GM19351 (cell line): Measurements from ENCODE around the gene ZNF618.
"Not testable (repeated sequence)": the region's sequence is repeated elsewhere in the genome, so short reads cannot be mapped to it uniquely, and the experiment has no call there.

Experiments
- ATAC-seq: cut with Tn5 transposase; IDR thresholded peaks from one replicate; pipeline ENCODE4 v1.9.1; 2021; ENCODE audit warnings: mild to moderate bottlenecking, moderate library complexity; ENCODE audit not compliant: unreplicated experiment

ZNF618 gene

DNA sequence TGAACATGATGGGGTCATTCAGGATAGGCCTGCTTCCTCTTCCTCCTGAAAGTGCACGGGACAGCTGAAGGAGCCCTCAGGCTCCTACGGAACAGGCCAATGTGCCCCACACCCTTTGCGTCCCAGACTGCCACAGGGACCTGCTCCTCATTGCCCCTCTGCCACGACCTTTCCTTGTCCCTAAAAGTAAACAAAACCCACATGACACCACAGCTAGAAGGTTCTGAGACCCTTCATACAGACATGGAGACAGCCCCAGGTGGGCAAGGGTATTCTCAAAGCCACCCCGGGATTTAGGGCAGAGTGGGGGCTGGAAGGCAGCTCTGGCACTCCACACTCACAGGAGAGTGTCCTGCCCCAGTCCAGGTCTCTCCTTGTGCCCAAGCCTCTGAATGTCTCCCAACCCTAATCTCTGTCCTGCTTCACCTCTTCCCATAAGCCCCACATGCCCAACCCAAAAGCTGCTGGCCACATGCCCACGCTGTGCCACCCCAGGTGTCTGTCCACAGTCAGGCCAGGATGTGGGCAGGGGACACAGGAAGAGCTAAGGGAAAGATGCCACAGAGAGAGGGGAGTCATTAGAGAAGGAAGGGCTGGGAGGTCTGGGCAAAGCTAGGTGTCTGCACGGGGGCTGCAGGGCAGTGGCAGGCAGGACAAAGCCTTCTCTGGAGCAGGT lies 201.2 kb downstream of the ZNF618 start:
- ATAC-seq: no peak

DNA sequence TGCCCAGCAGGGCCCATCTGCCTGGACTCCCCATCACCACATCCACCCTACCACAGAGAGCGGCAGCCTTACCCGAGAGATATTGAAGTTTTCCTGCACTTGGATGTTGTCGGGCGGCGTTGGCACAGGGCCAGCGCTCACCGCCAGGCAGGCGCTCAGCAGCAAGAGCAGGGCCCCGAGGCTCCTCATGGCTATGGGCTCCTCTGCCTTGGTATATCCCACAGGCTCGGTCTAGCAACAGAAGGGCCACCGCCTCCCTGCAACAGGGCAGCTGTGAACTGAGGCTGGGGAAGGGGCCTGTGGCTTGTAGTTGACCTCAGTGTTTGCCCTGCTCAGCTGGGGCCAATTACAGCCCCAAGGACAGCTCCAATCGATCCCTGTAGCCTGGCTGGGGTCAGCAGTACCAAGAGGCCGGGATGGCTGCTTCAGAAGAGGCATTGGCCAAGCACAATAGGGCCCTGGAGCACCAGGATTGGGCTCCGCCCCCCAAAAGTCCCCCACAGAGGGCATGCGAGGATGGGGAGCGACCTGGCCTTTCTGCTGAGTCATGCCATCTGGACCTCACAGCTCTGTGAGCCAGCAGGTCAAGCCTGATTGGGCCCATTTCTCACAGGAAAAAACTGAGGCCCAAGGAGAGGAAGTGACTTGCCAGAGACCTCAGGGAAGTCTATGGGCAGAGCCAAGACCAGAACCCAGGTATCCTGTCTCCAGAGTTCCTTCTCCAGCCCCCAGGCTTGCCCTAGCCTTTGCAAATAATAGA lies 202.1 kb downstream of the ZNF618 start, which contains the start of gene AMBP:
AMBP (minus strand) TSS at position 280 of the 760 bp plus-strand sequence; CDS start at position 189, 91 bp downstream.
- no peak for ATAC-seq

DNA sequence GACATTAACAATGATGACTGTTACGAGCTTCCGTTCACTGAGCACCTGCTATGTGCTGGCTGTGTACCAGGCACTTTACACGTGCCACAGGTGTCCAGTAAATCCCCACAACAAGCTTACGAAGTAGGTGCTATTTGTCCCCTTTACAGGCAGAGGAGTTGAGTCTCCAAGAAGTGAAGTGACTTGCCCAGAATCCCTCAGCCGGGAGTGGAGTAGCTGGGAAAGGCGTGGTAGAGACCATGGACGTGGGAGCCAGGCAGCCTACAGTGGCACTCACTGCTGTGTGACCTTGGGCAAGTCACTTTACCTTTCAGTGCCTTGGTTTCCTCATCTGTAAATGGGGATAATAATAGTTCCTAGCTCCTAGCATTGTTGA lies 202.7 kb downstream of the ZNF618 start:
- ATAC-seq: no peak

DNA sequence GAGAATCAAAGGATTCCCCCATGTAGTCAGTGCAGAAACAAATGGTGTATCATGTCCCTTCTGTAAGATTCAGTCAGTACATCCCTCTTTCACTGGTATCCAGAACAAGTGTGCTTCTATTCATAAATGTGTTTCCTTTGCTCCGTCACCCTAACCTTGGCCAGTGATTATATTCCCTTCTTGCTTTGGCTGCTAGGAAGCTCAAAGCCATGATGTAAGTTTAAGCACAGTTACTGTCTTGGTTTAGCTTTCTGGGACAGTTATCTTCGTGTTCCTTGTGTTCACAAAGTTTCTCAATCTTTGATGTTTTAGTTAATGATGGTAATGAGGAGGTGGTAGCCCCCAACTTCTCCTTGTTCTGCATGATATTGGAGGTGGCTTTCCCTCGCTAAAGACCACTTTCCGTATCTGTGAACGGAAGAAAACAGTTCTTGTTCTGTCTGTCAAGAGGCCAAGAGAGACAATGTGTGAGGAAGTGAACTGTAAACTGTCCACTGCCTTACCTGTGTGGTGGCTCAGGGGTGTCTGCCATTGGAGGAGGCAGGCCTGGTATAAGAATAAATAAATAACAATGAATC lies 204.2 kb downstream of the ZNF618 start:
- no peak for ATAC-seq

DNA sequence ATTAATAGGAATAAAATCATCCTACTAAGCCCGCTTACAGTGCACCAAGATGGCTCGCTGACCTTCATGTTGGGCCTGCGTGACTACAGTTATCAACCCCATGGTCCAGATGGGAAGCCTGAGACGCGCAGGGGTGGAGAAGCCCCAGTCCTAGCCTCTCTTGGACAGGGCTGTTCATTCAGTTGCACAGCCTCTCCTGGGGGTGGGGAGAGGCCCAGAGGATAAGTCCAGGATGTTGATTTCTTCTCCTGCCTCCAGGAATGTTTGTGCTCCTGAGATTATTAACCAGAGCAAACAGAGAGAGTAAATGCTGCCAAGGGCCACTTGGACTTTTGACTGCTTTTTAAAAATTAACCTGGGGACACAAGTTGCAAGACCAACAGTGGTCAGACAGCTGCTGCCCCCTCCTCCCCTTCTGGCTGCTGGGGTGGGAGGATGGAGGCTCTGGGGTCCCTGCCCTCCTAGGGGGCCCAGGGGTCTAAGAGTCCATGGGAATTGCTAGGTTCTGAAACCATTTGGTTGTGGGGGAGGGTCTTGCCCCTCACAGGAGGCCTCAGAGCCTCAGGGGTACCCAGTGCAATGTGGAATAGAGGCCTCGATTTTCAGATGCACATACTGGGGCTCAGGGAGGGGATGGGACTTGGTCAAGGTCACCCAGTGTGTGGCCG lies 204.8 kb downstream of the ZNF618 start:
- ATAC-seq: no peak

DNA sequence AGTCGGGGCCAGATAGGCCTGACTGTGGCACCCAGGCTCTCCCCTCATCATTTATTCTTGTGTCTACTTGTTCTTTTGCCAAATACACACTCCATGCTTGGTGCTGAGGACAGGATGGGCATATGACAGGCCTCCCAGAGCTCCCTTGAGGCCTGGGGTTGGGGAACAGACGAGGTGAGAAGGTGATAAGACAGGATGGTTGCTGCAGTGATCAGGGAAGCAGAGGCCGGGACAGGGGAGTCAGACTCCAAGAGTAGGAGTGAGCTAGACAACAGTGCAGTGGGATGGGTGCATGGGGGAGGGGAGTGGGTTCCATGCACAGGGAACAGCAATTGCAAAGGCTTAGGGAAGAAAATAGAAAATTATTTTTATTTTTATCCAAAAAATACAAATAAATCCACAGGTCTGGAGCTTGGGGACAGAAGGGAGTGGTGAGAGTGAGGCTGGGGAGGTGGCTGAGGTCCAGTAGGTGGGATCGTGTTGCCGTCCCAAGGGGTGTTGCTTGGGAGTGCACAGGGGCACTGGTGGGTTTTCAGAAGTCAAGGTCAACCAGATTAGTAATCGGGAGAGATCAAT lies 205.4 kb downstream of the ZNF618 start:
- no peak for ATAC-seq

DNA sequence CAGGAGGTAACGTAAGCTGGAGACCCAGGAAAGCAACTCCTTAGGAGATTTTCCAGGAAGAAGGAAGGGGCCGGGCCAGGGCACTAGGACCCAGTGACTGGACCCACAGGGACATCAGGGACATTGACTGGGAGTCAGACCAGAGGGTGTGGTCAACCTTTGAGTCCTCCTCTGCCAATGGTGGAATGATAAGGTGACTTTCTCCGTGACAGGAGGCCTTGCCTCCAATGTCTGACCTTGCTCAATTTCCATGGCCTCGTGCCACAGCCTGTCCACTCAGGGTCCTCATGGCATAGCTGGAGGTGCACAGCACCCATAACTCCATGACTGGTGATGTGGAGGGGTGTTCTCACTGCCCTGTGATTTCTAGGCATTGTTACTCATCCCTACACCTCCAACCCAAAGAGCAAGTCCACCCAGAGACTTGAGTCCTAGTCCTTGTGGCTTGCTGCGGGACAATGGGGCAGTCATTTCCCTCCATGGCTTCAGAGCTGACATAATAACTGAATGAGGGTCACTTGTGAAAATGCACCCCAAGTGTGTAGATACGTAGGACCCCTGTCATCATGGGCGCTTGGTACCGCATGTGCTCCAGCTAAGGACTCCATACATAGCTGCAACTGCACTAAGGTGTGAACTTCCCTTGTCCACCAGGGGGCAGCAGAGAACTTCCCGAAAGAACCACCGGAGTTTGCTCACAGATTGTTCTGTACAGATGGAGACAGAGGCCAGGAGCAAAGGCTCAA lies 206.1 kb downstream of the ZNF618 start:
- peak; percentile 92 for ATAC-seq

DNA sequence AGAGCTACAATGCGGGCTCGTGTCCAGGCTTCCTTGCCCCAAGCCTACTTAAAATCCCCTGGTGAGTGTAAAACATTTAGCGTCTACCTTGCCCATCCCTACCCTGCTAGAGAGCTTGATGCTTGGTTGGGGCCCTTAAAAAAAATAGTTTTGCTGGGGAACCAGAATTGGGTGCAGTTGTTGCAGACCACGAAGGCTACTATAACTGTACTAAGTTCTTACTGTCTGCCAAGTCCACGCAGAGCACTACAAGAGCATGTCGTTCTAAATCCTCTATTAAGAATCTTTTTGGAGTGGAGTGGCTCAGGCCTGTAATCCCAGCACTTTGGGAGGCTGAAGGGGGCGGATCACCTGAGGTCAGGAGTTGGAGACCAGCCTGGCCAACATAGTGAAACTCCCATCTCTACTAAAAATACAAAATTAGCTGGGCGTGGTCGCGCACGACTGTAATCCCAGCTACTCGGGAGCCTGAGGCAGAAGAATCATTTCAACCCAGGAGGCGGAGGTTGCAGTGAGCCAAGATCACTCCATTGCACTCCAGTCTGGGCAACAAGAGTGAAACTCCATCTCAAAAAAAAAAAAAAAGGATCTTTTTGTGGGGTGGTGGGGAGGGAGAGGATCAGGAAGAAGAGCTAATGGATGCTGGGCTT lies 206.8 kb downstream of the ZNF618 start:
- ATAC-seq: not testable (repeated sequence)

DNA sequence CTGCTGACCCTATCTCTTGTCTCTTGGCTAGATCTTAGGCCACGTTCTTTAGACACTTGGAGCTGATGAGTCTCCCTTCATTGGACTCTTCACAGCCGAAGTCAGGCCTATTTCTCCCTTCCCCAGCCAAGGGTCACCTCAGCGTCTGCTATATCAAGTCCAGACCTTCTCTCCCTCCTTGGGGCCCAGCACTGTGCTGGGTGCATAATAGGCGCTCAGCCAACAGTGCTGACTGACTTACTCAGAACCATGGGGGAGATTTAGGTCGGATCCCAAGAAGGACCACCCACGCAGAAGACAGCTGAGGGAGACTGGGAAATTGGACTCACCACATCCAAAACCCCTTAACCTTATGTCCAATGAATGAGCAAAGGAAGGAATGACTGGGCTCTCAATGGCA lies 207.6 kb downstream of the ZNF618 start:
- no peak for ATAC-seq

DNA sequence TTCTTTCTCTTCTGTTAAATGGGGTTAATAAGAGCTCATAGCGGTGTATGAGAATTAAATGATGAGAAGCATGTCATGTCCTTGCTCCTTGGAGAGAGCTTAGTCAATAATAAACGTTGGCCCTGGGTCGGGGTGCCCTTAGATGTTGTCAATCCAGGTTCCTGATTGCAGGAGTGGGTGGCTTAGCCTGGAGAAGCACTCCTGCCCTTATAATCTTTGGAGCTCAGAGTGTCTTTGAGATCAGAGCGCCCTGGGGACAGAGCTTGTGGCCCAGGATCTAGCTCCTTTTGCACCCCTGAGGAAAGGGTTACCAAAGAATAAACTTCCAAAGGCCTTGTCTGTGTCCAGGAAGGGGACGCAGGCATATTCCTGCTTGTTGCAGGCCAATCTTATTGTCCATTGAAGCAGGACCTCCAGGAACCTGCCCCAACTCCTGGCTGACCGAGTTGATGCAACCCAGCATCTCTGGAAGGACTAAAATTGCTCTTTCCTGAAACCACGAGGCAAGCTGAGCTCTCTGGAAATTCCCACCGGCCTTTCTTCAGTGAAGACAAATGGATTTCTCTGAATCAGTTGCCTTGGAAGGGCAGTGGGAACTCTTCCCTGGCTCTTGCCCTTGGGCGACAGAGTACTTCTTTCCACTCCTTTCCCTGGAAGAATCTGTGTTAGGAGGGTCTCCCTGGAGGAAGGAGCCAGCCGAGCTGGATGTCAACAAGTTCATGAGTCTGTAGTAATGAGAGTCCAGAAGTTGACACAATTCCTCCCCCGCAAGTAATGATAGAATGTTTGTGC lies 208.4 kb downstream of the ZNF618 start:
- no peak for ATAC-seq

DNA sequence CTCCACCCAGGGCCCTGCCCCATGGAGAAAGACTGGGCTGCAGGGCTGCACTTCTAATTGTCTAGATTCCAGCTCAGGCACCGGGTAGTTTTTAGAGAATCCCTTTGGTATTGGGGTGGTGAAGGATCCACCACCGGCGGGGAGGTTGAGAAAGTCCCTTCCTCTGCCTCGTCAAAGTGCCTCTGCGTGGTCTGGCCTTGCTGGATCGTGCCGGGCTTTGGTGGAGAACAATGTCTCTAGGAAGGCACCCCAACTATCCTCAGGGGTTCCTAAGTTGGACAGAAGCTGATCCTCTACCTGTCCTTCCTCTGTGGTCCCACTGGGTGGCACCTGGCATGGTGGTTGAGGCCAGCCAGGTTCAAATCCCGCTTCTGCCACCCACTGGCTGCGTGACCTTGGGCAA lies 209.3 kb downstream of the ZNF618 start:
- ATAC-seq: no peak

DNA sequence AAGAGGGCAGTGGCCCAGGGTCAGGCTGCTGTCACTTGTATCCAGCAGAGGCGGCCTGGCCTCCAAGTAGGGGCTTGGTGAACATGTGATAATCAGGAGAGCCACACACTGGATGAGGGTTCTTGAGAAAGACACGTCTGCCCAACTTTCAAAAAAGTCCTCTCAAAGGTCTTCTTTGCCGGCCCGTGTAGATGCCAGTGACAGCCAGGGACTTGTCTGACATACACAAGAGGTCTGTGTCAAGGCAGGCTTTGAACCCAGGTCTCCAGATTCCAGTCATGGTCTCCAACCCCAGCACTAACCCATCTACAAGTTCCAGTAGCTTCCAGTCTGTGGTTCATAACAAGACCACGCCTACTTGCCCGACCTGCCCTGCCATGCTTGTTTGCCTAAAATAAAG lies 209.9 kb downstream of the ZNF618 start:
- no peak for ATAC-seq

DNA sequence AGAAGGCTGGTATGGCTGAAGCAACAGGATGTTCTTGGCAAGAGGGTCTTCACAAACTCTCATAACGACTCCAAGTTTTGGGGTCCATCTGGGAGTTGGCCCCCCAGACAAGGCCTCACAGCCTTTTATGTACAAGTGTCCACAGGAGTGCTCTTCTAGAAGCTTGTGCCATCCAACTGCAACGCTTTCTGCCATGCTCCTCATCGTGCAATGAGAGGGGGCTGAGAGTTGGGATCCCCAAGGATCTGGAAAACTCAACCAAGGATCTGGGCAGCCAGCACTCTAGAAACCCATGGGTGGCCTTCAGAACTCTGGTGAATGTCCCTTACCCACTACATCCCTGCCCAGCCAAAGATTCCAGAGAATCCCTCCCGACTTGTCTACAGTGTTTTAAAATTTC lies 210.5 kb downstream of the ZNF618 start:
- ATAC-seq: no peak

DNA sequence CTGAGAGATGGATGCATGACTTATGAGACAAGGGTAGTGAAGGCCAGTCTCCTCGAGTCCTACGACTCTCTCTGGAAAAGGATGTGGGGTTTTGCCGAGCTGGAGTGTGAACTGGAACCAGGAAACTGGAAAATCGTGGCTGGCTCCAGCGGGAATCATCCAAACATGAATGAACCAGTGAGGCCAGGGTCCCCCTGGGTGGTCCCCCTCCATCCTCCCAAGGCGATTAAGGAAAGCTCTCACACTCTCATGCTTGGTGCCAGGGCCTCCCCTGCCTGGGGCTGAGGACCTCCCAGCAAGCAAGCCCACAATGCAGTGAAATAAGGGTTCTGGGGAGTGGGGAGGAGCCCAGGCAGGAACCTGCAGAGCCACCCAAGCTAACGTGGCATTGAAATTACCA lies 211.6 kb downstream of the ZNF618 start:
- no peak for ATAC-seq

DNA sequence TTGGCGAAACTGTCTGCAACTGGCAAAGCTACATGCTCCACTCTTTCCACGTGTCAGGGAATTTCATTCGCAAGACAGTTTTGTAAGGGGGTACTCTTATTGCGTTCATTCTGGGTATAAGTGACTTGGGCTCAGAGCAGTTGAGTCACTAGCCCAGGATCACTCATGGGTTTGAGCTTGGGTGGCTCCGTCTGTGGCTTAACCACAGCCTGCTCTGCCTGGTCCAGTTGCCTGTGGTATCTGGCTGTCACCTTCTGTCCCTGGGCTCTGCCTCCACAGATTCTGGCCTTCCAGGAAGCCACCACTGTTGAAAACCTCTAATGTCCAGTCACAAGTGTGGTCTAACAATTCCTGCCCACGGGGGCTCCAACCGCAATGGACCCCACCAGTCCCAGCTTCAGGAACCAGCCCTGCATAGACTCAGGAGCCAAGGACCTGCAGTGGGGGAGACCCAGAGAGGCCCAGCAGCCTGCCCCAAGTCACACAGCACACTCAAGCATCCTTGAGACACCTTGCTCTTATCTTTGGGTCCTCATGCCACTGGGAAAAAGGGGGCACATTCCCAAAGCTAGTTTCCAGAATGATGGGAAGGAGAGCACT lies 212.6 kb downstream of the ZNF618 start:
- no peak for ATAC-seq

DNA sequence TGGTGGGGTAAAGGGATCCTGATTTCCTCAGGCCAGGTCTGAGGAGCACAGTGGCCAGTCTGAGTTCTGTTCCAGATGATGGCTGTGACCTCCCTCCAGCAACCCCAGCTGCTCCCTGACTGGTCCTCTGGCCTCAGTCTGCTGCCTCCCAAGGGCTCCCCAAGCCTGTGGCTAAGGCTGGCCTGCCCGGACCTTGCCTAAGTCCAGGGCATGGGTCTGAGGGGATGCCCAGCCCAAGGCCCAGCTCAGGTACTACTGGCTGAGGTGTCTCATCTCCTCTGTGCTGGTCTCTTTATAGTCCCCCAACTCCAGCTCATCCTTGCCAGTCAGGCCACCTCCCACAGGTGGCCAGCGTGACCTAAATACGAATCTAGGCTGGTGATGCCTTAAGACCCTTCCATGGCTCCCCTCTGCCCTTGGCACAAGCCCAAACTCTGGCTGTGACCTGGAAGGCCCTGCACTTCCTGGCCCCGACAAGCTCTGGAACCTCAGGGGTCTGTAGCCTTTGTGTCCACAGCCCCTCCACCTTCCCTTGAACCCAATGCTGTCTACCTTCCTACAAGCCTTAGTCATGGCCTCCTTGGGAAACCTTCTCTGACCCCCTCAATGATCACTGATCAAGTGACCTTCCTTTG lies 213.2 kb downstream of the ZNF618 start:
- ATAC-seq: no peak

DNA sequence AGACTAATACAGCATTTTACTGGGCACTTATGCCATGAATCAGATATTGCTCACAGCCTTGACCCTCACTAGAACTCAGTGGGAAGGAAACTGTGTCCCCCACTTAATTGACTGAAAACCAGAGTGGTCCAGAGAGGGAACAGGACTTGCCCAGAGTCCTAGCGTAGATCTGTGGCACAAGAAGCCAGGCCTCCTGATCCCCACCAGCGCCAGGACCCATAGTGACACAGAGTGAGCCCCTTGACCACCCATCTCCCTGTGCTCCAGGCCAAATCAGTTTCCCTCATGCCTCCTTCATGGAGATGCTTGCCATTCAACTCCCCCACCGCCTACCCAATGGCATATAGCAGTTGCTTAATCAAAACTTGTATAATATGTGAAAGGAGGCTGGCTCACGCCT lies 214.7 kb downstream of the ZNF618 start:
- ATAC-seq: no peak

DNA sequence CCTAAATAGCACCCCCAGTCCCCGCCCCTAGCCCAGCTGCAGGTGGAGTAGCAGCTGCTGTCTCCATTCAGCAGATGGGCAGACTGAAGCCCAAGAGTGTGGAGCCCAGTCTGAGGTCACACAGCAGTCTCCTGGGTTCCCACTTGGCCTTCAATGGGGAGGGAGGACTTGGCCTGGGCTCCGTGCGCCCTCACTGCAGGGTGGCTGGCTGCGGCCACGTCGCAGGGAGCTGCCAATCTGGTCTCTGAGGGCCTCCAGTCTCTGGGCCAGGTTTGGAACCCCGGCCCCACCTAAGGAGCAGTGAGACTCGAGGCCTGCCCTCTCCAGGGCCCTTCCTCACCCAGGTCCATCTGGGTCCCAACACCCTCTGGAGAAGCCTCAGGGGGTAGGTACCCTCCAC lies 215.6 kb downstream of the ZNF618 start:
- ATAC-seq: no peak
